ENCODE data around the gene SSBP3. TPM values are rescaled to one million over a fixed set of nuclear protein-coding genes. Genes with fewer than 3 reads are reported as not detected.
A peak's percentile ranks its signal among the peaks of the same experiment; 100 is the strongest.

SSBP3 gene
- total and polyA plus RNA-seq, 2 of the 13 experiments (the other 11 are each of a cell fraction or from before 2014, with no cell fraction given): 8.5 to 17.6 TPM

- Histone ChIP-seq H3K9ac (ENCODE audit: insufficient read depth, low read depth, low read length) (no peak overlapping the region), H4K20me1 (ENCODE audit: insufficient read depth, low read length) (no peaks in the 10 kb centered on the region), H3K4me3 (replicated peaks in 1 of 3; ENCODE audit: insufficient read depth in 1 of 3, low read depth in 2 of 3, low read length in 3 of 3) (no peak overlapping the region), H3K27ac (ENCODE audit: extremely low read length, insufficient read depth, low read length) (no peak overlapping the region), H3K36me3 (replicated peaks in 1 of 2; ENCODE audit: control insufficient read depth in 1 of 2, insufficient read depth in 2 of 2, low read length in 2 of 2) (peaks cover 2 to 5% of the 10 kb centered on the region in 2 experiments; a peak in 1 of 5 replicates), H3K27me3 (ENCODE audit: control insufficient read depth in 1 of 2, insufficient read depth in 2 of 2, low read length in 2 of 2) (no peaks in the 10 kb centered on the region), H2AFZ (ENCODE audit: low read length) (no peak overlapping the region), H3K4me1 (ENCODE audit: insufficient read depth, low read length) (peaks cover 3% of the 10 kb centered on the region), H3K79me2 (ENCODE audit: insufficient read depth, low read length) (no peaks in the 10 kb centered on the region), H3K9me3 (ENCODE audit: low read length) (no peaks in the 10 kb centered on the region), H3K4me2 (ENCODE audit: low read depth, low read length) (no peak overlapping the region)
- ChIA-PET POLR2A (interaction anchor here (0.6 kb wide), 1 partner anchor 241 kb away, joined by 3 read pairs; no protein-coding TSS in a partner anchor), CTCF (ENCODE audit: low intra/inter-chr PET ratio, low total read pairs) (no interaction called here)
- no TSS peak for BruUV-seq (replicated peaks)
- in situ Hi-C loops (cut with HindIII; ENCODE audit: extremely low pct_ligation_motif_present, low pct_unique_long_range_greater_than_20kb): no loop called here
- DNase-seq (ENCODE audit: low spot score) (peak; percentile 27), ATAC-seq (peak; percentile 28), FAIRE-seq (no peak)
- intact Hi-C loops (cut with micrococcal nuclease; ENCODE audit: unreplicated experiment): no loop called here
- WGBS (ENCODE audit: low lambda C conversion rate): 99% methylated on average over 4 of the region's 8 CpGs
- TF ChIP-seq JUNB (CRISPR knock-in tag; IDR thresholded peaks at IDR 0.05; ENCODE audit: borderline replicate concordance): no peak
- 0 out of 2 replicates have a peak, but pooled peaks have one; percentile 50 for TF ChIP-seq HNRNPL (IDR thresholded peaks at IDR 0.05; ENCODE audit: low read depth, low read length)
- peak; percentile 45 for TF ChIP-seq FOSL2 (CRISPR knock-in tag; IDR thresholded peaks at IDR 0.05)
Observed at GRCh38 chr1:54227091-54227602, 179.0 kb downstream of the SSBP3 start.

- intact Hi-C loops (cut with micrococcal nuclease; ENCODE audit: unreplicated experiment) (no loop called here), in situ Hi-C loops (cut with HindIII; ENCODE audit: extremely low pct_ligation_motif_present, low pct_unique_long_range_greater_than_20kb) (no loop called here)
- Histone ChIP-seq H3K36me3 (replicated peaks in 1 of 2; ENCODE audit: control insufficient read depth in 1 of 2, insufficient read depth in 2 of 2, low read length in 2 of 2) (peaks cover 2 to 10% of the 10 kb centered on the region in 2 experiments; a peak in 2 of 5 replicates), H3K9me3 (ENCODE audit: low read length) (no peaks in the 10 kb centered on the region), H3K4me2 (ENCODE audit: low read depth, low read length) (no peak overlapping the region), H4K20me1 (ENCODE audit: insufficient read depth, low read length) (no peaks in the 10 kb centered on the region), H3K27me3 (ENCODE audit: control insufficient read depth in 1 of 2, insufficient read depth in 2 of 2, low read length in 2 of 2) (no peaks in the 10 kb centered on the region), H2AFZ (ENCODE audit: low read length) (no peak overlapping the region), H3K4me3 (replicated peaks in 1 of 3; ENCODE audit: insufficient read depth in 1 of 3, low read depth in 2 of 3, low read length in 3 of 3) (no peak overlapping the region), H3K27ac (ENCODE audit: extremely low read length, insufficient read depth, low read length) (no peak overlapping the region), H3K9ac (ENCODE audit: insufficient read depth, low read depth, low read length) (no peak overlapping the region), H3K4me1 (ENCODE audit: insufficient read depth, low read length) (peaks cover 9% of the 10 kb centered on the region), H3K79me2 (ENCODE audit: insufficient read depth, low read length) (no peaks in the 10 kb centered on the region)
- no peak for FAIRE-seq
- no peak for DNase-seq (ENCODE audit: low spot score)
- BruUV-seq (replicated peaks): no TSS peak
- ChIA-PET CTCF (ENCODE audit: low intra/inter-chr PET ratio, low total read pairs) (no interaction called here), POLR2A (no interaction called here)
- no peak for ATAC-seq
- 94% methylated on average over 20 of the region's 20 CpGs for WGBS (ENCODE audit: low lambda C conversion rate)
- TF ChIP-seq ZNF576 (CRISPR knock-in tag; IDR thresholded peaks at IDR 0.05): no peak
- TF ChIP-seq AGO2 (optimal IDR thresholded peaks at IDR 0.05; ENCODE audit: low read depth, low read length): peak; percentile 85
- TF ChIP-seq POLR2AphosphoS5 (IDR thresholded peaks at IDR 0.05; ENCODE audit: low read depth, low read length): 0 out of 2 replicates have a peak, but pooled peaks have one; percentile 12
Observed at GRCh38 chr1:54225986-54226559, 180.1 kb downstream of the SSBP3 start.
